Hepatocyte (in vitro differentiated cells): ENCODE results near the gene LPP.

Experiments used
- EZH2 ChIP-seq: fragments of 200-600 bp; sonication (generic); IDR thresholded peaks from 2 replicates; pipeline ENCODE4 v1.6.1; 2016; ENCODE audit warnings: antibody characterized with exemption, mild to moderate bottlenecking, borderline replicate concordance
- TF ChIP-seq, protein P1 (sequence below): fragments of 200-600 bp; sonication (generic); IDR thresholded peaks from 2 replicates; pipeline ENCODE4 v1.5.1; 2016; ENCODE audit warnings: antibody characterized with exemption, mild to moderate bottlenecking; ENCODE audit not compliant: poor library complexity

DNA sequence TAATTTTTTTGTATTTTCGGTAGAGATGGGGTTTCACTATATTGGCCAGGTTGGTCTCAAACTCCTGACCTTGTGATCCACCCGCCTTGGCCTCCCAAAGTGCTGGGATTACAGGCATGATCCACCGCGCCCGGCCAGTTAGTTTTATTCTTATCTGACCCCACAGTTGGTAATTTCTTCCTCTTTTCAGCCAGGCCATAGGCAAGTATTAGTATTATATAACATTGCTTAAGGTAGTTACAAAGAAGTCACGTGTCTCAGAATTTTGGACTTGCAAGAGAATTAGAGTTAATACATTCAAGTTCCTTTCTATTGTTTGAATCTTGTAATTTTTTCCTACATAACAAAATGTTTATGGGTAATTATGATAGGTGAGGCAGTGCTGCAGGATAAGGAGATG is 334.8 kb downstream of the LPP start:
- TF ChIP-seq, protein P1, sequence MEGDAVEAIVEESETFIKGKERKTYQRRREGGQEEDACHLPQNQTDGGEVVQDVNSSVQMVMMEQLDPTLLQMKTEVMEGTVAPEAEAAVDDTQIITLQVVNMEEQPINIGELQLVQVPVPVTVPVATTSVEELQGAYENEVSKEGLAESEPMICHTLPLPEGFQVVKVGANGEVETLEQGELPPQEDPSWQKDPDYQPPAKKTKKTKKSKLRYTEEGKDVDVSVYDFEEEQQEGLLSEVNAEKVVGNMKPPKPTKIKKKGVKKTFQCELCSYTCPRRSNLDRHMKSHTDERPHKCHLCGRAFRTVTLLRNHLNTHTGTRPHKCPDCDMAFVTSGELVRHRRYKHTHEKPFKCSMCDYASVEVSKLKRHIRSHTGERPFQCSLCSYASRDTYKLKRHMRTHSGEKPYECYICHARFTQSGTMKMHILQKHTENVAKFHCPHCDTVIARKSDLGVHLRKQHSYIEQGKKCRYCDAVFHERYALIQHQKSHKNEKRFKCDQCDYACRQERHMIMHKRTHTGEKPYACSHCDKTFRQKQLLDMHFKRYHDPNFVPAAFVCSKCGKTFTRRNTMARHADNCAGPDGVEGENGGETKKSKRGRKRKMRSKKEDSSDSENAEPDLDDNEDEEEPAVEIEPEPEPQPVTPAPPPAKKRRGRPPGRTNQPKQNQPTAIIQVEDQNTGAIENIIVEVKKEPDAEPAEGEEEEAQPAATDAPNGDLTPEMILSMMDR, result no peak
- TF ChIP-seq EZH2, result no peak
